ENCODE results near the gene CDC42BPA.
"Not testable (repeated sequence)": the region's sequence is repeated elsewhere in the genome, so short reads cannot be mapped to it uniquely, and the experiment has no call there.

DNA sequence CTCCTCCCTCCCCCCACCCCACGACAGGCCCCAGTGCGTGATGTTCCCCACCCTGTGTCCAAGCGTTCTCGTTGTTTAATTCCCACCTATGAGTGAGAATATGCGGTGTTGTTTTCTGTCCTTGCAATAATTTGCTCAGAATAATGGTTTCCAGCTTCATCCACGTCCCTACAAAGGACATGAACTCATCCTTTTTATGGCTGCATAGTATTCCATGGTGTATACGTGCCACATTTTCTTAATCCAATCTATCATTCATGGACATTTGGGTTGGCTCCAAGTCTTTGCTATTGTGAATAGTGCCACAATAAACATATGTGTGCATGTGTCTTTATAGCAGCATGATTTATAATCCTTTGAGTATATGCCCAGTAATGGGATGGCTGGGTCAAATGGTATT is 87.2 kb downstream of the CDC42BPA start:
- TF ChIP-seq, protein P1, sequence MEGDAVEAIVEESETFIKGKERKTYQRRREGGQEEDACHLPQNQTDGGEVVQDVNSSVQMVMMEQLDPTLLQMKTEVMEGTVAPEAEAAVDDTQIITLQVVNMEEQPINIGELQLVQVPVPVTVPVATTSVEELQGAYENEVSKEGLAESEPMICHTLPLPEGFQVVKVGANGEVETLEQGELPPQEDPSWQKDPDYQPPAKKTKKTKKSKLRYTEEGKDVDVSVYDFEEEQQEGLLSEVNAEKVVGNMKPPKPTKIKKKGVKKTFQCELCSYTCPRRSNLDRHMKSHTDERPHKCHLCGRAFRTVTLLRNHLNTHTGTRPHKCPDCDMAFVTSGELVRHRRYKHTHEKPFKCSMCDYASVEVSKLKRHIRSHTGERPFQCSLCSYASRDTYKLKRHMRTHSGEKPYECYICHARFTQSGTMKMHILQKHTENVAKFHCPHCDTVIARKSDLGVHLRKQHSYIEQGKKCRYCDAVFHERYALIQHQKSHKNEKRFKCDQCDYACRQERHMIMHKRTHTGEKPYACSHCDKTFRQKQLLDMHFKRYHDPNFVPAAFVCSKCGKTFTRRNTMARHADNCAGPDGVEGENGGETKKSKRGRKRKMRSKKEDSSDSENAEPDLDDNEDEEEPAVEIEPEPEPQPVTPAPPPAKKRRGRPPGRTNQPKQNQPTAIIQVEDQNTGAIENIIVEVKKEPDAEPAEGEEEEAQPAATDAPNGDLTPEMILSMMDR (IDR thresholded peaks at IDR 0.05) = not testable (repeated sequence)
- TF ChIP-seq, protein P2, sequence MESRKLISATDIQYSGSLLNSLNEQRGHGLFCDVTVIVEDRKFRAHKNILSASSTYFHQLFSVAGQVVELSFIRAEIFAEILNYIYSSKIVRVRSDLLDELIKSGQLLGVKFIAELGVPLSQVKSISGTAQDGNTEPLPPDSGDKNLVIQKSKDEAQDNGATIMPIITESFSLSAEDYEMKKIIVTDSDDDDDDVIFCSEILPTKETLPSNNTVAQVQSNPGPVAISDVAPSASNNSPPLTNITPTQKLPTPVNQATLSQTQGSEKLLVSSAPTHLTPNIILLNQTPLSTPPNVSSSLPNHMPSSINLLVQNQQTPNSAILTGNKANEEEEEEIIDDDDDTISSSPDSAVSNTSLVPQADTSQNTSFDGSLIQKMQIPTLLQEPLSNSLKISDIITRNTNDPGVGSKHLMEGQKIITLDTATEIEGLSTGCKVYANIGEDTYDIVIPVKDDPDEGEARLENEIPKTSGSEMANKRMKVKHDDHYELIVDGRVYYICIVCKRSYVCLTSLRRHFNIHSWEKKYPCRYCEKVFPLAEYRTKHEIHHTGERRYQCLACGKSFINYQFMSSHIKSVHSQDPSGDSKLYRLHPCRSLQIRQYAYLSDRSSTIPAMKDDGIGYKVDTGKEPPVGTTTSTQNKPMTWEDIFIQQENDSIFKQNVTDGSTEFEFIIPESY (IDR thresholded peaks at IDR 0.05; ENCODE audit: borderline replicate concordance, low read depth) = not testable (repeated sequence)
- TF ChIP-seq RFX5 (IDR thresholded peaks at IDR 0.05; ENCODE audit: low read length); SMC3 (IDR thresholded peaks at IDR 0.05; ENCODE audit: low read depth, low read length); MXI1 (IDR thresholded peaks at IDR 0.05; ENCODE audit: low read depth, low read length); RAD21 (IDR thresholded peaks at IDR 0.05; ENCODE audit: low read length); TEAD4 (IDR thresholded peaks at IDR 0.05; ENCODE audit: borderline replicate concordance, insufficient read depth); SIN3A (IDR thresholded peaks at IDR 0.05; ENCODE audit: borderline replicate concordance, low read depth, low read length); GATA2 (CRISPR knock-in tag; IDR thresholded peaks at IDR 0.05); RCOR1 (IDR thresholded peaks at IDR 0.05; ENCODE audit: low read length); RXRA (IDR thresholded peaks at IDR 0.05; ENCODE audit: borderline replicate concordance, low read depth): not testable (repeated sequence)
